Pulmonary artery endothelial cell (primary cell): ENCODE results near the gene HNRNPDL. TPM values are rescaled to one million over a fixed set of nuclear protein-coding genes. Genes with fewer than 3 reads are reported as not detected.
"Not testable (repeated sequence)": the region's sequence is repeated elsewhere in the genome, so short reads cannot be mapped to it uniquely, and the experiment has no call there.

Experiments used
- DNase-seq: peaks from one replicate; pipeline ENCODE4 v3.0.0-alpha.2; 2011; ENCODE audit warnings: low read depth, low spot score
- total RNA-seq: library from RNA; depleted of rRNA; stranded (reverse); fragments of >200 nt; gene quantifications from 2 replicates; pipeline ENCODE4 v1.2.3, GENCODE V29; 2014

Gene HNRNPDL
- total RNA-seq, 1 donor from 2014 or later = 166 TPM

DNA sequence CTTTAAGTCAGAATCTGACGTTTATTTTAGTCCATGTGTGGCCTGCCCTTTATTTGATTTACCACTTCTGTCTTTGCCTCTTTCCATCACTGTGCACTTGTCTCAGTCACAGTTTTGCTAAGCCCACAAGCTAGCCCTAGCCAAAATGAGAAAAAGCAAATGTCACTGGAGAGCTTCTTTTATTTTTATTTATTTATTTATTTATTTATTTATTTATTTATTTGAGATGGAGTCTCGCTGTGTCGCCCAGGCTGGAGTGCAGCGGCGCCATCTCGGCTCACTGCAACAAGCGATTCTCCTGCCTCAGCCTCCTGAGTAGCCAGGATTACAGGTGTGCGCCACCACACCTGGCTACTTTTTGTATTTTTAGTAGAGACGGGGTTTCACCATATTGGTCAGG, 40.2 kb downstream of the HNRNPDL start:
- not testable (repeated sequence) for DNase-seq

DNA sequence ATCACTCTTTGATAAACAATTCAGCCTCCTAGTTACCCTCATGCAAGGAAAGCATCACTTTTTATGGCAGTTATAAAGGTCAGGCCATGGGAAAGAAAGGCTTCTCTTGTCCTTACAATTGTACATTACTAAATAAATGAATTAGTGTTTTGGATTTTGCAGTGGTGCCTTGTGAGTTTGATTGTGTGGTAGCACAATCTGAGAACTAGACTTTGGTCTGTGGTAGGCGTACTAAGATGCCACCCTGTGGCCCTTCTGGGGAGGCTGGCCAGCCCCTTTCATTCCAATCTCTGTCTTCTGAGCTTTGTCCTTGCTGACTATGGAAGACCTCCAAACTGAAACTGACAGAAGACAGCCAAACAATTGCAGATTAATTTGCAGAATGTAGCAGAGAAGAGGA, 41.9 kb downstream of the HNRNPDL start:
- DNase-seq = no peak

DNA sequence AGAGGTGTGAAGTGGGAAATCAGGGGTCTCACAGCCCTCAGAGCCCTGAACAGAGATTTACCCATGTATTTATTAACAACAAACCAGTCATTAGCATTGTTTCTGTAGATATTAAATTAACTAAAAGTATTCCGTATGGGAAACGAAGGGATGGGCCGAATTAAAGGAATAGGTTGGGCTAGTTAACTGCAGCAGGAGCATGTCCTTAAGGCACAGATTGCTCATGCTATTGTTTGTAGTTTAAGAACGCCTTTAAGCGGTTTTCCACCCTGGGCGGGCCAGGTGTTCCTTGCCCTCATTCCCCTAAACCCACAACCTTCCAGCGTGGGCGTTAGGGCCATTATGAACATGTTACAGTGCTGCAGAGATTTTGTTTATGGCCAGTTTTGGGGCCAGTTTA, 44.0 kb downstream of the HNRNPDL start:
- DNase-seq = not testable (repeated sequence)

GRCh38 chr4:82382751-82383150, 47.5 kb downstream of the HNRNPDL start:
- no peak for DNase-seq

- DNase-seq = no peak
These were observed 48.5 kb downstream of the HNRNPDL start for GRCh38 chr4:82381661-82382296.

GRCh38 chr4:82381235-82381634, 49.0 kb downstream of the HNRNPDL start:
- no peak for DNase-seq

DNA sequence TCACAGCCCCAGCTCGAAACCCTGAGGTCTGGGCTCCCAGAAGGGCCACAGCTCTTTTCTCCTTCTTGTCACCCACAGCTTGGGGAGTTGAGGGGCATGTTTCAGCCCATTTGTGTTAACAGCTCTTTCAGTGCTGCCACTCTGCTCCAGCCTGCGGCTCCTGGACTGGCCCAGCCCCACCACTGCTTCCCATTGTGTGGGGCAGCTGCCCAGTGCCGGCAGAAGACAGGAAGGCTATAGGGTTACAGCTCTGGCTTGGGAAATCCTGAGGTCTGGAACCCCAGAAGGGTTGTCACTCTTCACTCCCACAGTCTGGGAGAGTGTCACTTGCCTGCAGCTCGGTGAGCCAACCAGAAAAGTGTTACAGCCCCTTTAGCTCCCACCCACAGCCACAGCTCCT, 49.4 kb downstream of the HNRNPDL start:
- DNase-seq = no peak

DNA sequence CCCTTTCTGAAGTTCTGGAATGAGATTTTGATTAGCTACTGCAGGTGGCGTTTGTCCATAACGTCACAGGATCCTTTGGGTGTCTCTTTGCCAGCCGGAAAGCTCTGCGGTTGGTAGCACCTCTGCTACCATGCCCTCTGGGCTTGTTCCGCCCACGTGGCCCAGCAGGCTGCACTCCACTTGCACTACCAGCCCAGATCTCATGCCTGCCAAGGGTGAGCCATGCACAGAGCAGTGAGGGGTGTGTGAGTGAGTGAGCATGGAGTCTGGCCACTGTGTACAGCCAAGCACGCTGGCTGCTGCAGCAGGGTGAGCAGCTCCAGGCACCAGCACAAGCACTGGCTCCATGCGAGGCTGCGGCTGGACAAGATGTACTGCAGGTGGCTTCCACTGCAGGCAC, 49.9 kb downstream of the HNRNPDL start:
- DNase-seq = no peak

GRCh38 chr4:82376109-82376508, 54.2 kb downstream of the HNRNPDL start:
- no peak for DNase-seq

- DNase-seq = peak; percentile 98
These were observed 56.2 kb downstream of the HNRNPDL start, which contains the start of gene HNRNPD for GRCh38 chr4:82373816-82374625. HNRNPD (minus strand) TSS chr4:82373991; CDS start chr4:82373678, 313 bp downstream.

DNA sequence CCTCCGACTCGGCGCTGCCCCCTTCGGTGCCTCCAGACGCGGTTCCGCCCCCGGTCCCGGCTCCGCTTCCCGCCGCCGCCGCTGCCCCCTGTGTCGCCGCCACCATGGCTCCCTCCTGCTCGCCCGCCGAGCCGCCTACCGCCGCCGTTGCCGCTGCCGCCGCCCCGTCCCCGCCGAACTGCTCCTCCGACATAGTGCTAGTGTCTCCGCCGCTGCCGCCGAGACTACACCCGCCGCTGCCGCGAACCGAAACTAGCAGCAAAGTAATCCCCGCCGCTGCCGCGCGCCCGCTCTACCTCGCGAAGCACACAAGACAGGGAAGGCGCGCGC, 56.8 kb downstream of the HNRNPDL start:
- no peak for DNase-seq

Other genes starting within 250 kb of the HNRNPDL start
- 44.1 and 52.4 TPM in 2 replicates for gene HNRNPD, start 56.5 kb downstream of the HNRNPDL start, total RNA-seq
- 47.8 and 69.3 TPM in 2 replicates for gene ENOPH1, start 128 bp upstream of the HNRNPDL start, total RNA-seq
- 4.4 and 6.9 TPM in 2 replicates for gene TMEM150C, start 131.5 kb upstream of the HNRNPDL start, total RNA-seq